Measurements from ENCODE around the gene MAST4.

MAST4 gene

GRCh38 chr5:66788556-66788955 is 192.4 kb downstream of the MAST4 start:
- no peaks in the 10 kb centered on the region for H3K36me3 ChIP-seq (ENCODE audit: control insufficient read depth, insufficient read depth, low read length)
- no peak overlapping the region for H3K4me3 ChIP-seq (ENCODE audit: low read depth, low read length)
- no peaks in the 10 kb centered on the region for H3K9me3 ChIP-seq (ENCODE audit: control insufficient read depth, insufficient read depth, low read length)

GRCh38 chr5:66789434-66789833 is 193.2 kb downstream of the MAST4 start:
- Histone ChIP-seq H3K27ac (ENCODE audit: low read depth, low read length) (no peak overlapping the region), H3K4me3 (ENCODE audit: low read depth, low read length) (no peak overlapping the region), H3K27me3 (ENCODE audit: control insufficient read depth, insufficient read depth, low read length) (no peaks in the 10 kb centered on the region), H3K9ac (ENCODE audit: low read depth, low read length) (no peak overlapping the region), H3K36me3 (ENCODE audit: control insufficient read depth, insufficient read depth, low read length) (no peaks in the 10 kb centered on the region), H3K9me3 (ENCODE audit: control insufficient read depth, insufficient read depth, low read length) (no peaks in the 10 kb centered on the region), H3K4me1 (ENCODE audit: control insufficient read depth, insufficient read depth, low read length) (peaks cover 6% of the 10 kb centered on the region; the same call in 1 of the 2 replicates)

More at GRCh38 chr5:66788556-66788955, 192.4 kb downstream of the MAST4 start:
- no peaks in the 10 kb centered on the region for H3K27me3 ChIP-seq (ENCODE audit: control insufficient read depth, insufficient read depth, low read length)
- no peak overlapping the region for H3K27ac ChIP-seq (ENCODE audit: low read depth, low read length)
- H3K9ac ChIP-seq (ENCODE audit: low read depth, low read length), result no peak overlapping the region
- H3K4me1 ChIP-seq (ENCODE audit: control insufficient read depth, insufficient read depth, low read length), result peaks cover 6% of the 10 kb centered on the region; the same call in 1 of the 2 replicates

DNA sequence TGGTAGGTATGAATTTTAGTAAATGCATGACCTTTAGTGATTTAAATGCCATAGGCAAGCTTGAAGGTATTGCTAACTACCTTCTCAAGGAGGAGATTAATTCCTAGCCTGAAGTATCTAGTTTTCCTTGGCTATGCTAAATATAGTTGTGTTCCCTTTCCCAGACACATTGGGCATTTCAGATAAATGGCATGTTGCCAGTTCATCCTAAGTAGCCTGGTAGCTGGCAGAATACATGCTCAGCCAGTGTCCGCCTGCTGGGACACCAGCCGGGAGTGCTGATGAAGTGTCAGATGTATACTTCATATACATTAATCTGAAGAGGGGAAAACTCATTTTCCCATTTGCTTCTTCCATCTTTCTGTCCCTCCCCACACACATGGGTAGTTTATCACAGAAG is 196.9 kb downstream of the MAST4 start:
- Histone ChIP-seq H3K27ac (ENCODE audit: low read depth, low read length) (no peak overlapping the region), H3K9me3 (ENCODE audit: control insufficient read depth, insufficient read depth, low read length) (no peaks in the 10 kb centered on the region), H3K36me3 (ENCODE audit: control insufficient read depth, insufficient read depth, low read length) (no peaks in the 10 kb centered on the region), H3K9ac (ENCODE audit: low read depth, low read length) (no peak overlapping the region), H3K27me3 (ENCODE audit: control insufficient read depth, insufficient read depth, low read length) (no peaks in the 10 kb centered on the region), H3K4me1 (ENCODE audit: control insufficient read depth, insufficient read depth, low read length) (peaks cover 6% of the 10 kb centered on the region; the same call in 1 of the 2 replicates), H3K4me3 (ENCODE audit: low read depth, low read length) (no peak overlapping the region)

- no peaks in the 10 kb centered on the region for H3K27me3 ChIP-seq (ENCODE audit: control insufficient read depth, insufficient read depth, low read length)
- no peaks in the 10 kb centered on the region for H3K4me1 ChIP-seq (ENCODE audit: control insufficient read depth, insufficient read depth, low read length)
- H3K4me3 ChIP-seq (ENCODE audit: low read depth, low read length), result no peak overlapping the region
- no peaks in the 10 kb centered on the region for H3K9me3 ChIP-seq (ENCODE audit: control insufficient read depth, insufficient read depth, low read length)
- no peak overlapping the region for H3K9ac ChIP-seq (ENCODE audit: low read depth, low read length)
- no peaks in the 10 kb centered on the region for H3K36me3 ChIP-seq (ENCODE audit: control insufficient read depth, insufficient read depth, low read length)
- H3K27ac ChIP-seq (ENCODE audit: low read depth, low read length), result no peak overlapping the region
Observed at GRCh38 chr5:66795682-66796081, 199.5 kb downstream of the MAST4 start.

- Histone ChIP-seq H3K36me3 (ENCODE audit: control insufficient read depth, insufficient read depth, low read length) (no peaks in the 10 kb centered on the region), H3K27ac (ENCODE audit: low read depth, low read length) (no peak overlapping the region), H3K4me1 (ENCODE audit: control insufficient read depth, insufficient read depth, low read length) (no peaks in the 10 kb centered on the region), H3K9me3 (ENCODE audit: control insufficient read depth, insufficient read depth, low read length) (no peaks in the 10 kb centered on the region), H3K4me3 (ENCODE audit: low read depth, low read length) (no peak overlapping the region), H3K9ac (ENCODE audit: low read depth, low read length) (no peak overlapping the region), H3K27me3 (ENCODE audit: control insufficient read depth, insufficient read depth, low read length) (no peaks in the 10 kb centered on the region)
Observed at GRCh38 chr5:66796305-66797292, 200.4 kb downstream of the MAST4 start.

DNA sequence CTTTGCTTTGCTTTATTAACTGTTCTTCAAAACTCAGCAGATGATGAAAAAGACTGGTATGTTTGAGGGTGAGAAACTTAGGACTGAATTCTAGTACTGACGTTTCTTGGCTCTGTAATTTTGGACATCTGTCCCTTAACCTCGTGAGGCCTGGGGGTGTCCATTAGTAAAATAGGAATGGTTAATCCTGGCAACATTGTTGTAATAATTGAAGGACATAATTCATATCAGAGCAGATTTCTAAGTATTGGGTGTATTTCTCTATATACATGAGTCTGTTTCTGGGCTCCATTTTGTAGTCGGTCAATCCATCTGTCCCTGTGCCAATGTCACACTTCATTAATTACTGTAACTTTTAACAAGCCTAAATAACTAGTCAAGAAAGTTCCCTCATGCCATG is 206.7 kb downstream of the MAST4 start:
- Histone ChIP-seq H3K4me1 (ENCODE audit: control insufficient read depth, insufficient read depth, low read length) (no peaks in the 10 kb centered on the region), H3K4me3 (ENCODE audit: low read depth, low read length) (no peak overlapping the region), H3K9me3 (ENCODE audit: control insufficient read depth, insufficient read depth, low read length) (no peaks in the 10 kb centered on the region), H3K27ac (ENCODE audit: low read depth, low read length) (no peak overlapping the region), H3K27me3 (ENCODE audit: control insufficient read depth, insufficient read depth, low read length) (no peaks in the 10 kb centered on the region), H3K36me3 (ENCODE audit: control insufficient read depth, insufficient read depth, low read length) (no peaks in the 10 kb centered on the region), H3K9ac (ENCODE audit: low read depth, low read length) (no peak overlapping the region)

GRCh38 chr5:66805514-66806430 is 209.6 kb downstream of the MAST4 start:
- Histone ChIP-seq H3K9me3 (ENCODE audit: control insufficient read depth, insufficient read depth, low read length) (no peaks in the 10 kb centered on the region), H3K4me3 (ENCODE audit: low read depth, low read length) (no peak overlapping the region), H3K36me3 (ENCODE audit: control insufficient read depth, insufficient read depth, low read length) (no peaks in the 10 kb centered on the region), H3K4me1 (ENCODE audit: control insufficient read depth, insufficient read depth, low read length) (no peaks in the 10 kb centered on the region), H3K27ac (ENCODE audit: low read depth, low read length) (no peak overlapping the region), H3K27me3 (ENCODE audit: control insufficient read depth, insufficient read depth, low read length) (no peaks in the 10 kb centered on the region), H3K9ac (ENCODE audit: low read depth, low read length) (no peak overlapping the region)

GRCh38 chr5:66807743-66808142 is 211.6 kb downstream of the MAST4 start:
- no peak overlapping the region for H3K9ac ChIP-seq (ENCODE audit: low read depth, low read length)
- no peaks in the 10 kb centered on the region for H3K27me3 ChIP-seq (ENCODE audit: control insufficient read depth, insufficient read depth, low read length)
- H3K27ac ChIP-seq (ENCODE audit: low read depth, low read length), result no peak overlapping the region
- no peak overlapping the region for H3K4me3 ChIP-seq (ENCODE audit: low read depth, low read length)
- H3K9me3 ChIP-seq (ENCODE audit: control insufficient read depth, insufficient read depth, low read length), result no peaks in the 10 kb centered on the region
- H3K4me1 ChIP-seq (ENCODE audit: control insufficient read depth, insufficient read depth, low read length), result peaks cover 6% of the 10 kb centered on the region; the same call in 1 of the 2 replicates
- H3K36me3 ChIP-seq (ENCODE audit: control insufficient read depth, insufficient read depth, low read length), result no peaks in the 10 kb centered on the region

DNA sequence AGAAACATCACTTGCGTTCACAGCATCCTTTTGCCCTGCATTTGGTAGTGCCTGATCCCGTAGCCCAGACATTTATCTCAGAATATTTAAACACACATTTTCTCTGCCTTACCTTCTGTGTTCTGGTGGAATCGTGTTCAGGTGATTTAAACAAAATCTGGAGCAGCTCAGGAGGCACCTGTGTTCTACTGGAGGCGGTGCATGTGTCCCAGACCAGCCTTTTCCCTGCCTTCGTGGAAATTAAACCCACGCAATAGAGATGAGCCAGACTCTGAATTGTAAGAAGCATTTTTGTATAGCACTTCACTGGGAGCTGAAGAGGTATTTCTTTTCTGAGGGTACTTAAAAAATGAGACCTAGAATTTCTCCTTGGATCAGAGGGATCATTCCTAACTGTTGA is 212.5 kb downstream of the MAST4 start:
- no peaks in the 10 kb centered on the region for H3K36me3 ChIP-seq (ENCODE audit: control insufficient read depth, insufficient read depth, low read length)
- H3K9me3 ChIP-seq (ENCODE audit: control insufficient read depth, insufficient read depth, low read length), result no peaks in the 10 kb centered on the region
- no peaks in the 10 kb centered on the region for H3K27me3 ChIP-seq (ENCODE audit: control insufficient read depth, insufficient read depth, low read length)
- H3K9ac ChIP-seq (ENCODE audit: low read depth, low read length), result no peak overlapping the region
- H3K4me1 ChIP-seq (ENCODE audit: control insufficient read depth, insufficient read depth, low read length), result peaks cover 9% of the 10 kb centered on the region; the same call in 1 of the 2 replicates
- H3K27ac ChIP-seq (ENCODE audit: low read depth, low read length), result no peak overlapping the region
- H3K4me3 ChIP-seq (ENCODE audit: low read depth, low read length), result no peak overlapping the region

DNA sequence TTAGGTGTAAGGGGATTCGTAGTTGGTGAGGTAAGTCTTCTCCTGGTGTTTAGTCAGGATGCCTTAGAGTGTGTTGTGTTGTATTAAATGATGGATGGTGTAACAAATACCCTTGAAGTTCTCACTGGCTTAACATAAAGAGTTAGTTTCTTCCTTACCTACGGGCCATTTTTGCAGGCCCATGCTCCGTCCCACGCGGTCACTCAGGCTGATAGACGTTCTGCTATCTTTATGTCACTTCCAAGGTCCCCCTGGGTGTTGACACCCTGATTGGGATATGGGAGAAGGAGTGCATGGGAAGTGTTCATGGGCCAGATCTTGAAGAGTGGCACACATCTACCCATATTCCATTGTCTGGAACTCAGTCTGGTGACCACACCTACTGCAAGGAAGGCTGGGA is 214.0 kb downstream of the MAST4 start:
- peaks cover 18% of the 10 kb centered on the region for H3K4me1 ChIP-seq (ENCODE audit: control insufficient read depth, insufficient read depth, low read length)
- H3K4me3 ChIP-seq (ENCODE audit: low read depth, low read length), result no peak overlapping the region
- H3K9me3 ChIP-seq (ENCODE audit: control insufficient read depth, insufficient read depth, low read length), result no peaks in the 10 kb centered on the region
- H3K27me3 ChIP-seq (ENCODE audit: control insufficient read depth, insufficient read depth, low read length), result no peaks in the 10 kb centered on the region
- no peaks in the 10 kb centered on the region for H3K36me3 ChIP-seq (ENCODE audit: control insufficient read depth, insufficient read depth, low read length)
- no peak overlapping the region for H3K27ac ChIP-seq (ENCODE audit: low read depth, low read length)
- H3K9ac ChIP-seq (ENCODE audit: low read depth, low read length), result no peak overlapping the region
